ENCODE measurements around the gene NIT1. TPM values are rescaled to one million over a fixed set of nuclear protein-coding genes. Genes with fewer than 3 reads are reported as not detected.

Gene NIT1
- total RNA-seq, 4 donors from 2014 or later, result 16.9 to 28.6 (median 22.1) TPM

GRCh38 chr1:161168906-161169305 lies 51.0 kb downstream of the NIT1 start:
- Histone ChIP-seq H3K27ac (no peak overlapping the region), H3K9me3 (no peaks in the 10 kb centered on the region), H3K36me3 (peaks cover 14 to 66% (median 27%) of the 10 kb centered on the region in 3 donors), H3K4me3 (no peak overlapping the region), H3K27me3 (no peaks in the 10 kb centered on the region), H3K4me1 (peaks cover 22 to 62% (median 28%) of the 10 kb centered on the region in 3 donors)
- no peak for TF ChIP-seq POLR2A (IDR thresholded peaks at IDR 0.05)
- TF ChIP-seq, protein P1, sequence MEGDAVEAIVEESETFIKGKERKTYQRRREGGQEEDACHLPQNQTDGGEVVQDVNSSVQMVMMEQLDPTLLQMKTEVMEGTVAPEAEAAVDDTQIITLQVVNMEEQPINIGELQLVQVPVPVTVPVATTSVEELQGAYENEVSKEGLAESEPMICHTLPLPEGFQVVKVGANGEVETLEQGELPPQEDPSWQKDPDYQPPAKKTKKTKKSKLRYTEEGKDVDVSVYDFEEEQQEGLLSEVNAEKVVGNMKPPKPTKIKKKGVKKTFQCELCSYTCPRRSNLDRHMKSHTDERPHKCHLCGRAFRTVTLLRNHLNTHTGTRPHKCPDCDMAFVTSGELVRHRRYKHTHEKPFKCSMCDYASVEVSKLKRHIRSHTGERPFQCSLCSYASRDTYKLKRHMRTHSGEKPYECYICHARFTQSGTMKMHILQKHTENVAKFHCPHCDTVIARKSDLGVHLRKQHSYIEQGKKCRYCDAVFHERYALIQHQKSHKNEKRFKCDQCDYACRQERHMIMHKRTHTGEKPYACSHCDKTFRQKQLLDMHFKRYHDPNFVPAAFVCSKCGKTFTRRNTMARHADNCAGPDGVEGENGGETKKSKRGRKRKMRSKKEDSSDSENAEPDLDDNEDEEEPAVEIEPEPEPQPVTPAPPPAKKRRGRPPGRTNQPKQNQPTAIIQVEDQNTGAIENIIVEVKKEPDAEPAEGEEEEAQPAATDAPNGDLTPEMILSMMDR (IDR thresholded peaks at IDR 0.05), result no peak
- no peak for DNase-seq
- 93 to 96% methylated on average over 6 to 7 of the region's 9 CpGs for WGBS, 2 donors
- intact Hi-C loops (cut with DNase I), result no loop called here

Small RNAs within 50 kb of the gene (small RNA-seq; reads per million reads assigned to genes)
- 0 reads per million in 4 donors for gene RF01225

Other genes starting within 250 kb of the NIT1 start
- gene ITLN1, start 232.9 kb upstream of the NIT1 start, total RNA-seq, result not detected
- gene ITLN2, start 163.3 kb upstream of the NIT1 start, total RNA-seq, result not detected
- gene F11R, start 97.0 kb upstream of the NIT1 start, total RNA-seq, result 100 to 1,000 TPM in 1 of 4 donors, 10 to 100 TPM in 3; 84.9 to 108 (median 94.2) TPM
- 10 to 100 TPM; 69.3 to 99.0 (median 91.4) TPM for gene TSTD1, start 79.1 kb upstream of the NIT1 start, total RNA-seq
- 10 to 100 TPM; 35.9 to 55.7 (median 49.4) TPM for gene USF1, start 72.1 kb upstream of the NIT1 start, total RNA-seq
- gene ARHGAP30, start 48.2 kb upstream of the NIT1 start, total RNA-seq, result 10 to 100 TPM in 2 of 4 donors, 1 to 10 TPM in 2; 2.9 to 13.5 (median 7.4) TPM
- 100 to 1,000 TPM in 2 of 4 donors, 10 to 100 TPM in 2; 52.7 to 161 (median 96.2) TPM for gene NECTIN4, start 28.5 kb upstream of the NIT1 start, total RNA-seq
- 1 to 10 TPM in 3 of 4 donors, under 1 TPM in 1; 0.31 to 2.7 (median 1.7) TPM for gene KLHDC9, start 19.7 kb upstream of the NIT1 start, total RNA-seq
- gene PFDN2, start 68 bp upstream of the NIT1 start, total RNA-seq, result 10 to 100 TPM; 27.0 to 59.2 (median 45.3) TPM
- 10 to 100 TPM; 16.6 to 32.8 (median 27.2) TPM for gene DEDD, start 14.6 kb downstream of the NIT1 start, total RNA-seq
- gene UFC1, start 35.9 kb downstream of the NIT1 start, total RNA-seq, result 10 to 100 TPM; 68.3 to 79.9 (median 76.7) TPM
- 10 to 100 TPM; 12.1 to 20.4 (median 17.0) TPM for gene USP21, start 41.4 kb downstream of the NIT1 start, total RNA-seq
- gene PPOX, start 48.3 kb downstream of the NIT1 start, total RNA-seq, result 10 to 100 TPM in 2 of 4 donors, 1 to 10 TPM in 2; 5.8 to 28.8 (median 11.7) TPM
- 10 to 100 TPM; 16.1 to 29.9 (median 18.1) TPM for gene B4GALT3, start 59.4 kb downstream of the NIT1 start, total RNA-seq
- 1 to 10 TPM; 1.3 to 2.6 (median 1.8) TPM for gene ADAMTS4, start 80.9 kb downstream of the NIT1 start, total RNA-seq
- gene NDUFS2, start 84.3 kb downstream of the NIT1 start, total RNA-seq, result 100 to 1,000 TPM in 2 of 4 donors, 10 to 100 TPM in 2; 77.7 to 140 (median 93.7) TPM
- 10 to 100 TPM in 2 of 4 donors, 1 to 10 TPM in 2; 1.6 to 50.4 (median 25.4) TPM for gene FCER1G, start 97.2 kb downstream of the NIT1 start, total RNA-seq
- not detected for gene APOA2, start 105.5 kb downstream of the NIT1 start, total RNA-seq
- gene TOMM40L, start 108.0 kb downstream of the NIT1 start, total RNA-seq, result 10 to 100 TPM in 2 of 4 donors, 1 to 10 TPM in 2; 7.6 to 23.9 (median 10.2) TPM
- not detected for gene NR1I3, start 120.1 kb downstream of the NIT1 start, total RNA-seq
- 10 to 100 TPM in 2 of 4 donors, 1 to 10 TPM in 2; 6.9 to 52.7 (median 9.6) TPM for gene PCP4L1, start 140.6 kb downstream of the NIT1 start, total RNA-seq
- gene MPZ, start 191.9 kb downstream of the NIT1 start, total RNA-seq, result 1 to 10 TPM in 2 of 4 donors, under 1 TPM in 2; 0.75 to 1.4 (median 1.1) TPM
- 100 to 1,000 TPM in 2 of 4 donors, 10 to 100 TPM in 2; 32.2 to 138 (median 70.1) TPM for gene SDHC, start 196.3 kb downstream of the NIT1 start, total RNA-seq
- not detected for gene CFAP126, start 249.8 kb downstream of the NIT1 start, total RNA-seq